CD4-positive, alpha-beta T cell treated with Interleukin-12 subunit alpha and Interleukin-12 subunit beta, for 1 hour (primary cell): Measurements from ENCODE around the gene TMEM247.

ENCODE experiments used
- DNase-seq: peaks from one replicate; pipeline ENCODE4 v3.0.0-alpha.2; 2020

Gene TMEM247

GRCh38 chr2:46479265-46479664 is at the start of gene TMEM247:
TMEM247 (plus strand) TSS chr2:46479565.
- no peak for DNase-seq

DNA sequence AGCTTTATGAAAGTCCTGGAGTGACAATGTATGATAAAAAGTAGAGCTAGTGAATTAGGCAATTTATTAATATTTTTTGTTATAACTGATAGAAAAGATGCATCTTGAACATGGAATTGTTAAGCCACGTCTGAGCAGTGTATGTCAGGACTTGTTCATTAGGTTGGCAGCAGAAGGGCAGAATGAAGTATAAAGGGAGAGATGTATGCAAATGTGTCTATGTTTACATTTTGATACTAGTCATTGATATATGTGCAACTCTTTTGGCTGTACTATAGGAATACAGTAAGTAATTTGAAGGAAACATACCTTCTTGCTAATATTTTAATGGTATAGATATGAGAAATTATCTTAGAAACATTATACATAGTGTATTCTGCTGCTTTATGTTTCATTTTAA is 49.0 kb upstream of the TMEM247 start:
- DNase-seq, result no peak

DNA sequence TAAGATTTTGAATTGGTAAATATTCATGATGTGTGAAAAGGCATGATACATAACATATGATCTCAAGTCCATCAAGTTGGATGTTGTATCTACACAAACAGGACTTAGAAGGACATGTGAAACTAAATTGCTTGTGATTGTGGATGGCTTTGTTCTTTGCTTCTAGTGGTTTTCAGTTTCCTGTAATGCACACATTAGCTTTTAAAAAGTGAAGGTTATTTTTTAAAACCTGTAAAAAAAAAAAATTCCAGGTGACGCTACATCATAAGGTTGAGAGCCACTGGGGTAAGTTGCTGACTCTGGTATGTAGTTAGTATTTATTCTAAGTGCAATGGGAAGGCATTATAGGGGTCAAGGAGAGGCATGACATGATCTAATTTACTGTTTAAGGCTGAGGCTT is 48.4 kb upstream of the TMEM247 start:
- DNase-seq, result no peak

- DNase-seq, result no peak
These were observed 47.7 kb upstream of the TMEM247 start for GRCh38 chr2:46431481-46432235.

DNA sequence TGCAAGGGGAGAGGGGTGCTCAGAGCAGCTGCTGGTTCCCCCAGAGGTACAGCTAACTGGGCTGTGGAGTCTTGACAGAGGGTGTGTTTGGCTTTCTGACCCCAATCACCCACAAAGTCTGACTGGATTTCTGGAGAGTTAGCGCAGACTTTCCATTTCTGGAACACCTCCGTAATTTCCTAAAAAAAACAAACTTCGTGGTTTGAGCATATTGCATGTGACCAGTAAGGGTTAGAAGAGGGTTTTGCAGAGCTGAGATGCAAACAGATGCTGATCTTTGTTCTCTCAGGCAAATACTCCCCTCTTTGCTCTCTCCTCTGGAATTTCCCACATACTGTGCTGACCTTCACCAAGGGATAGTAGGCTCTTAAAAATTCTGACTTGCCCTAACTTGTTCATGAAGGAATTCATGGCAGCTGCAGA is 44.5 kb upstream of the TMEM247 start:
- no peak for DNase-seq

DNA sequence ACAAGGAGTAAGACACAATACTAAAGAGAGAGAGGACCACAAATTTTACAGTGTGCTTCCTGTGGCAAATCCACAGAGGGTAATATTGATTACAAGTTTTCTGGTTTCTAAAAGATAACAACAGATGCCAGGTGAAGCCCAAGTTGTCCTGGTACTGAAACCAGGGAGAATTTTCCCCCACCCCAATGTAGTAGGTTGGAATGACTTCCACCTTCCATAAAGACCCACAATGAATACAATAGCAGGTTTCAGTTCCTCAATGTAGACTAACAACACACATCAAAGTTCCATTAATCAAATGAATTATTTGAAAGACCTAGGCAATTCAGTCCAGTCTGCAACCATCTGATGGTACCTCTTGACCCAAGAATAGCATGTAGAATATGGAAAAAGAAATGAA is 44.0 kb upstream of the TMEM247 start:
- no peak for DNase-seq

DNA sequence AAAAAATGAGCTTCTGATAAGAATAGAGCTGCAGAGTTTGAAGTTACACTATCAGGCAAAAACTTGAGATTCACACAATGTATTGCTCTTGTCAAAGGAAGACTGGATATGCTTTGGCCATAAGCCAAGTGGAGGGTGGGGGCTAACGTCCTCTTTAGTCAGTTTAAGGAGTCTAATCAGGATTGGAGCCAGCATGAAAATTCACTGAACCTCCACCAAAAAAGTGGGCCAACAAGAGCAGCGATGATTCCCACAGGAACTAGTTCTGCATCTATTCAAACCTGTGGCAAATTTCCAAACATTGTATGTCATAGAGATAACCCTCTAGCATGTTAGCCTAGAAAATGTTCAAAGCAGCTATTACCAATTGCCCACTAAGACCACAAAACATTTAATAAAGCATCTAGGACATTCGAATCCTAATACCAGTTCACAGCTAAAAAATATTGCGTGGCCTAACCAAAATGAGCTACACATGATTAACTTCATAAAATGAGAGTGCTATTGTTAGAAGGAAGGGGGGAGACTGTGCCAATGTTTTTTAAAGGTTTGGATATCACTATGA is 43.5 kb upstream of the TMEM247 start:
- no peak for DNase-seq

DNA sequence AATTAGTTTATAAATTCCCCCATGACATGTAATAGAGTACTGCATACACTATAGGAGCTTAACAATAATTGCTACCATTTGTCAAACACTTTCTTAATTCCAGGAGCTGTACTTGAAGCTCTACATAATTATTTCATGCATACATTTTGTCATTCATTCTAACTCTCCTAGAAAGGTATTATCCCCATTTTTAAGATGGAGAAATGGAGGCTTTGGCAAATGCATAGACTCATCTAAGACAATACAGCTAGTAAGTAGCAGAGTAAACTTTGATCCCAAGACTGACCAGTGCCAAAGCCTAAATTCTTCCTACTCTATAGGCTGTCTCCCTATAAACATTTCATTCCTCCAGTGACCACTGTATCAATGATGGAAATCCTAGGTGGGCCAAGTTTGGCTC is 42.6 kb upstream of the TMEM247 start:
- DNase-seq, result no peak

DNA sequence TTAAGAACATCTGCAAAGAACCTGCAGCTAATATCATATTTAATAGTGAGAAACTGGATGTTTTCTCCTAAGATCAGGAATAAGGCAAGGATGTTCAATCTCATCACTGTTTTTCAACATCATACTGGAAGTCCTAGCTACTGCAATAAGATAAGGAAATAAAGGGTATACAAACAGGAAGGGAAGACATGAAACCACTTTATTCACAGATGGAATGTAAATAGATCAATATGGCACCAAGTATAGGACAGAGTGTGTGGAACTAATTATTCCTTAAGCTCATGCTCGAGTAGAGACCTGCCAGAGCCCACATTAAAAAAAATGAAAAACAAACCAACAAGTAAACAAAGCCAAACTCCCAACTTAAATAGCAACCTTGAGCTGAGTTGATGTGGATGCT is 41.3 kb upstream of the TMEM247 start:
- DNase-seq, result no peak

DNA sequence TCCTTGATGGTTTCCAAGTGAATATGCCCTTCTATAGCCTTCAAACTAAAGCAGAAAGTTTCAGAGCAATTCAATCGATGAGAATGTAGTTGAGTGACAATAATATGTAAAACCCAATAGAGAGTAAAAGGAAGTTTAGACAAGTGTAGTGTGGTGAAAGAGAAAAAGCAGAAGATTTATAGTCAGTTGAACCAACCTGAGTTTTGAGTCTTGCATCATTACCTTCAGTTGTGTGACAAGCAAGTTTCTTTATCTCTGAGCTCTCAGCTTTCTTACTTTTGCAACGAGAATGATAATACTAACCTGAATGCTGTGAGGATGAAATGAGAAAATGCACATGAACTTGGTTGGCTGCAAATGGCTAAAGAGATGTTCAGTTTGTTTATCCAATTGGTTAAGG is 40.6 kb upstream of the TMEM247 start:
- DNase-seq, result no peak

GRCh38 chr2:46439582-46439981 is 39.8 kb upstream of the TMEM247 start:
- DNase-seq, result peak; percentile 60

DNA sequence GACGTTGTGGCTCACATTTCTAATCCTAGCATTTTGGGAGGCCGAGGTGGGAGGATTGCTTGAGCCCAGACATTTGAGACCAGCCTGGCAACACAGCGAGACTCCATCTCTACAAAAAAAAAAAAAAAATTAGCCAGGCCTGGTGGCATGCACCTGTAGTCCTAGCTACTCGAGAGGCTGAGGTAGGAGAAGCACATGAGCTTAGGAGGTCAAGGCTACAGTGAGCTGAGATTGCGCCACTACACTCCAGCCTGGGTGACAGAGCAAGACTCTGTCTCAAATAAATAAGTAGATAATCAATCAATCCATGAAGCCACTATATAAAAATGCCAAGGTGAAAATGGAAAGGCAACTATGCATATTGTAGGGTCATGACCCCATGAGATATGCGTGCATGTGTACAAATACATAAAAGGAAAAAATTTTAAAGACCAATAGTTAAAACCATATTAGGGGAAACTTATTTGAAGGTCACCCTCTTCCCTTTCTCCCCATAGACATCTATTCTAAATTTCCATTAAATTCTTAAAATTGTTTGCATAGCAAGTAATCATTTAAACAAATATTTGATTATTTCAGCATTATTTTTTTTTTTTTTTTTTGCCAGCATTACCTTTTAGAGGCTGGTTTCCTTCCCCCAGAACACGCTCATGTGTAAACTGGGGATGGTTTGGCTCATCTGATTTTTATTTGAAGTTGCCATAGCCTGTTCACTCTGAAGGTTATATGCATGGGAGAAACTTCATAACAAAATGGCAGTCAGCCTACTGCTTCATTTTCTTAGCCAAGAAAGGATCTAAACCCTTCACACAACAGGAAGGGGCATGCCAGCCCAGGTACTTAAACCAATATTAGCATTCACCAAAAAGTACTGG is 37.3 kb upstream of the TMEM247 start:
- no peak for DNase-seq

GRCh38 chr2:46444732-46445131 is 34.6 kb upstream of the TMEM247 start:
- no peak for DNase-seq

GRCh38 chr2:46445556-46445955 is 33.8 kb upstream of the TMEM247 start:
- DNase-seq, result no peak

GRCh38 chr2:46446871-46447568 is 32.3 kb upstream of the TMEM247 start:
- DNase-seq, result no peak

DNA sequence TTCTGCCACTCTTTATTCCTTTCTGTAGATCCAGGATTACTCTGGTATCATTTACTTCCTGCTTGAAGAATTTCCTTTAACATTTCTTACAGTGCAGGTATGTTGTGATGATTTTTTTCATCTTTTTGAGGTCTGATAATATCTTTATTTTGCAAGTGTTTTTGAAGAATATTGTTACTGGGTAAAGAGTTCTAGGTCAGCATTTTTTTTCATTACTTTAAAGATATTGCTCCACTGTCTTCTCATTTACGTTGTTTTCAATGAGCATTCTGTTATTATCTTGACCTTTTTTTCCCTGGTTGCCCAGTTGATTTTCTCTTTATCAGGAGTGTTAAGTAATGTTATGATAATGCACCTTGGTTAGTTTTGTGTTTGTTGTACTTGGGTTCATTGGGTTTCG is 31.7 kb upstream of the TMEM247 start:
- no peak for DNase-seq

DNA sequence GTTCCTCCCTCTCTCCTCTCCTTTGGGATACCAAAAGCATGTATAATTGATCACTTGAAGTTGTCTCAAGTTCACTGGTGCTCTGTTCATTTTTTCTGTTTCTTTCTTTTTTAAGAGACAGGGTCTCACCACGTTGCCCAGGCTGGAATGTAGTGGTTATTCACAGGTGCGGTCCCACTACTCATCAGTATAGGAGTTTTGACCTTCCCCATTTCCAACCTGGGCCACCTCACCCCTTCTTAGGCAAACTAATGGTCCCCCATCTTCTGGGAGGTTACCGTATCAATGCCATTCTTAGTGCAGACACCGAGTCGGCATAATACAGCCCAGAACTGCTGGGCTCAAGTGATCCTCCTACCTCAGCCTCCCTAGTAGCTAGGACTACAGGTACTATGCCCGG is 31.3 kb upstream of the TMEM247 start:
- no peak for DNase-seq

DNA sequence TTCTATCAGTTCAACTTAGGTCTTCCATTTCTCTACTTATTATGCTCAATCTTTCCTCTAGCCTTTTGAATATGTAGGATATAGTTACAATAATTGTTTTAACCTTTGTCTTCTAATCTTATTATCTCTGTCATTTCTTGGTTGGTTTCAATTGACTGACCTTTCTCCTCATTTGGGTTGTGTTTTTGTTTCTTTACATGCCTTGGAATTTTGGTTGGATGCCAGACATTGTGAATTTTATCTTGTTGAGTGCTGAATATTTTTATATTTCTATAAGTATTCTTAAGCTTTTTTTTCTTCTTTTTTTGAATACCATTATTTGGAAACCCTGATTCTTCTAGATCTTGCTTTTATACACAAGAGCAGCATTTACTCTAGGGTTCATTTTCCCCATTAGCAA is 30.7 kb upstream of the TMEM247 start:
- no peak for DNase-seq

DNA sequence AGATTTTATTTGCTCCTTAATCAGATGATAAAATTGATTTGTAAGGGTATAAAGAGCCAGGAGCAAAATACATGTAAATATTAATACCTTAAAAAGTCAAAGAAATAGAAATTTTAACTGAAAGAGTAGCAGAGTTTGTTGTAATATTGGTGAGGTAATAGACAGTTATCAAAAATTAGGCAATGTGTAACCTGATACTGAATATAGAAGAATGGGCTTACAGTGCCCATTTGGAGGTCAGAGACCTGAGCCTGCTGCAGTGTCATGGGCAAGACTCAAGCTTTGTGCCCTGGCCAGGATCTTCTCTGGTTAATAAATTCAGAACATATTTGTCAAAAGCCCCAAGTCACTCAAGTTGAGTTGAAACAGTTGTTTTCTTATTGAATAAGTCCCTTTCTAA is 29.7 kb upstream of the TMEM247 start:
- no peak for DNase-seq

DNA sequence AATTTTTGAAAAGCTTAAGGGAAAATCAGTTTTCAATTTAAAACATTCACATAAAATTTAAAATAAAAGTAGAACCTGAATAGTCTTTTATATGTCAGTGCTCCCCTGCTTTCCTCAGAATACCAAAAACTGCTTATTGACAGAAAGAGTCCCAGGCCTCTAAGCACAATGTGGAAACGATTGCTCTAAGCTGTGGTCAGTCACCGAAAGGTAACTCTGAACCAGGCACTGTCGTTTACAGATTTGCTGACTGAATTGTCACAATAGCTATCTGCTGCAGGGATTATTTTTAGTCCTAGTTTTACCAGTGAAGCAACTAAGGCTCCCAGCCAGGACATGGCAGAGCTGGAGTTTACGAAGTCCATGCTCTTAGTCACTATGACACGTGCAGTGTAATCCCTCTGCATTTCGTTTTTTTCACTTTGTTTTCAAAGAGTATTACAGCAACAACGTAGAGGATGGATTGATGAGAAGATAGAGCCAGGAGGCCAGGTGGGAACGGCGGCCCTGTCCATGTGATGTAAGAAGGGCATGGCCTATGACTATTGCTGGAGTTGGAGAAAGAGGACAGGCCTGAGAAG is 28.1 kb upstream of the TMEM247 start:
- DNase-seq, result no peak

- no peak for DNase-seq
These were observed 22.6 kb upstream of the TMEM247 start for GRCh38 chr2:46456789-46457188.

DNA sequence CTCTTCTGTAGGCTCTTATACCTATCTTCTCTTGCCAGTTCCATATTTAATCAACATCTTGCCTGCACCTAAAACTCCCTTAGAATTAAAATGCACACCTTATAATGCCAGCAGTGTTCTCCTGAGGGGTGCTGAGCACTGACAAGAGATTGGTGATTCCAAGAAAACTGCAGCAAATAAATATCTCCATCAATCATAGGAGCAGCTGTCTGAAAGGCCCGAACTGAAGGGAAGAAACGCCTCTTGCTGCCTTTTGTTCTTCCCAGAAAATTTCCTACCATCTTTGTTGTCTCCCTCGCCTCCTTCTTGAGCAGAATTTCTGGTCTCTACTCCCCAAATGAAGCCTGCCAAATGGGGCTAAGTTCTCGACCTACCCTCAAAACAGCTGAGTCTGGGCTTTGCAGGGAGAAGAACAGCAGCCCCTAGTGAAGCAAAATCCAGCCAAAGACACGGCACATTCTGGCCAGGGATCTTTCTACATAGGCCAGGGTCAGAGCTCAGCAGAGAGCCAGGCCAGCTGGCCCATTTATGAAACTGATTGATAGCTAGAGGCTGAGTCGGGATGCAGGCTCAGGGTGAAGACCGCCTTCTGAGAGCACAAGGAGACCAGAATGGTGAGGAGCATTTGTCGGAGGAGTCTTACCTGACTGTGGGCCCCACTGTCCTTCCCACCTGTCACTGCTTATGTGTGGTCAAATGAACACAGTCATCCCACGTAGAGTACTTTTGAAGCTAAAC is 20.4 kb upstream of the TMEM247 start:
- no peak for DNase-seq
